Osteocyte (in vitro differentiated cells): ENCODE results near the gene HIVEP2. TPM values are rescaled to one million over a fixed set of nuclear protein-coding genes. Genes with fewer than 3 reads are reported as not detected.

Source experiments
- DNase-seq: peaks from one replicate; pipeline ENCODE4 v3.0.0; 2021; ENCODE audit warnings: mixed read lengths; ENCODE audit not compliant: unreplicated experiment; ENCODE audit errors: extremely low spot score
- H3K27ac Mint-ChIP-seq: one replicate; pipeline ENCODE4 v1.8.0; 2021; ENCODE audit warnings: mild to moderate bottlenecking, mixed read lengths; ENCODE audit not compliant: unreplicated experiment
- H3K27me3 Mint-ChIP-seq: one replicate; pipeline ENCODE4 v1.8.0; 2021; ENCODE audit warnings: mixed read lengths; ENCODE audit not compliant: unreplicated experiment
- H3K36me3 Mint-ChIP-seq: one replicate; pipeline ENCODE4 v1.8.0; 2021; ENCODE audit warnings: mixed read lengths; ENCODE audit not compliant: unreplicated experiment
- H3K4me1 Mint-ChIP-seq: one replicate; pipeline ENCODE4 v1.8.0; 2021; ENCODE audit warnings: mixed read lengths; ENCODE audit not compliant: unreplicated experiment
- H3K4me3 Mint-ChIP-seq: one replicate; pipeline ENCODE4 v1.8.0; 2021; ENCODE audit warnings: mild to moderate bottlenecking, moderate library complexity, mixed read lengths; ENCODE audit not compliant: unreplicated experiment
- H3K9me3 Mint-ChIP-seq: one replicate; pipeline ENCODE4 v1.8.0; 2021; ENCODE audit warnings: mixed read lengths; ENCODE audit not compliant: unreplicated experiment
- CTCF ChIP-seq: fragments of 200-600 bp; sonication (generic); IDR thresholded peaks from 2 replicates; pipeline ENCODE4 v1.5.0; 2021; ENCODE audit warnings: antibody characterized with exemption, mild to moderate bottlenecking, moderate library complexity
- total RNA-seq: library from RNA; stranded (reverse); gene quantifications from 2 replicates; pipeline ENCODE4 v1.2.1, GENCODE V29; 2021

Gene HIVEP2
- total RNA-seq, 1 donor from 2014 or later = 39.2 TPM

- Mint-ChIP-seq H3K27me3 (no peaks in the 10 kb centered on the region), H3K4me1 (peaks cover 66% of the 10 kb centered on the region), H3K4me3 (no peak overlapping the region), H3K27ac (peak overlapping the region; percentile 52), H3K36me3 (peaks cover 4% of the 10 kb centered on the region), H3K9me3 (no peaks in the 10 kb centered on the region)
- DNase-seq = no peak
- no peak for TF ChIP-seq CTCF
Observed at GRCh38 chr6:142929751-142930358, 15.1 kb downstream of the HIVEP2 start.

- peak overlapping the region; percentile 79 for H3K4me3 Mint-ChIP-seq
- H3K9me3 Mint-ChIP-seq = no peaks in the 10 kb centered on the region
- TF ChIP-seq CTCF = no peak
- H3K4me1 Mint-ChIP-seq = peaks cover 52% of the 10 kb centered on the region
- no peak for DNase-seq
- H3K27me3 Mint-ChIP-seq = no peaks in the 10 kb centered on the region
- H3K27ac Mint-ChIP-seq = peak overlapping the region; percentile 86
- no peaks in the 10 kb centered on the region for H3K36me3 Mint-ChIP-seq
Observed at GRCh38 chr6:142927904-142928303, 17.1 kb downstream of the HIVEP2 start.

- peak overlapping the region; percentile 79 for H3K4me3 Mint-ChIP-seq
- no peaks in the 10 kb centered on the region for H3K9me3 Mint-ChIP-seq
- TF ChIP-seq CTCF = no peak
- no peaks in the 10 kb centered on the region for H3K27me3 Mint-ChIP-seq
- H3K4me1 Mint-ChIP-seq = peaks cover 51% of the 10 kb centered on the region
- H3K27ac Mint-ChIP-seq = peak overlapping the region; percentile 86
- H3K36me3 Mint-ChIP-seq = no peaks in the 10 kb centered on the region
- DNase-seq = no peak
Observed at GRCh38 chr6:142927271-142927580, 17.8 kb downstream of the HIVEP2 start.

- Mint-ChIP-seq H3K27me3 (no peaks in the 10 kb centered on the region), H3K4me3 (peak overlapping the region; percentile 79), H3K27ac (peak overlapping the region; percentile 89), H3K4me1 (peaks cover 51% of the 10 kb centered on the region), H3K9me3 (no peaks in the 10 kb centered on the region), H3K36me3 (peaks cover 2% of the 10 kb centered on the region)
- TF ChIP-seq CTCF = no peak
- DNase-seq = peak; percentile 90
Observed at GRCh38 chr6:142926494-142927270, 18.3 kb downstream of the HIVEP2 start.

- DNase-seq = no peak
- Mint-ChIP-seq H3K36me3 (peaks cover 2% of the 10 kb centered on the region), H3K4me1 (peaks cover 51% of the 10 kb centered on the region), H3K9me3 (no peaks in the 10 kb centered on the region), H3K4me3 (peak overlapping the region; percentile 72), H3K27me3 (no peaks in the 10 kb centered on the region), H3K27ac (peak overlapping the region; percentile 89)
- no peak for TF ChIP-seq CTCF
Observed at GRCh38 chr6:142926177-142926493, 18.8 kb downstream of the HIVEP2 start.
